ENCODE results near the gene ITGAE.

Gene ITGAE

DNA sequence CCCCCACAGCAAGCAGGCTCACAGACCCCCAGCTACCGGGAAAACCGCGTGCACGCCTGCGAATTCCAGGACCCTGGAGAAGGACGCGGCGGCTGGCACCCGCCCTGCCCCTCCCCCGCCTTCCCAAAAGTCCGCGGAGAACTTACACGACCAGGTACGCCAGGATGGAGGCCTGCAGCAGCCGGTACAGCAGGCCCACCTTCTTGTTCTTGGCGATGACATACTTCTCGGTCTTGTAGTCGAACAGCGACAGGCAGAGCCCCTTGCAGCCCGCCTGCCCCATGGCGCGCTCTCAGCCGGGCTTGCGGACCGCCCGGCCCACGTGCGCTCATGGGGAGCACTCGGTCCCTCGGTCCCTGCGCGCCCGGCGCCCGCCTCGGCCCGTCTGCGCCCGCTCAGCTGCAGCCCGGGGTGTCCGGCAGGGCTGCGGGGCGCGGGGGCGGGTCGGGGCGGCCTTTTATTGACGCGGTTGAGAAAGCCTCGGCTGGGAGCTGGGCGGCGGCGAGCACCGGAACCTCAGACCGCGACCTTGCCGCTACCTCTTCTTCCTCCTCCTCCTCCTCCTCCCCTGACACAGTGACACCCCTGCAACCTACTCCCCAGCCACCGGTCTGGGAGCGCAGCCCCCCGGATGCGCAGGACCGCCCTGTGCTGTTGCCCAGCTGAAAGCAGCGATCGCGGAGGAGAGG lies 105.1 kb downstream of the ITGAE start, which contains the start of gene P2RX5:
Gene P2RX5, minus strand, starts transcription at position 433 of the 689 bp plus-strand sequence. Its CDS starts 150 bp downstream, at position 283.
- Histone ChIP-seq H3K79me2 (ENCODE audit: low read length) (peaks cover 47% of the 10 kb centered on the region), H3K9ac (ENCODE audit: low read length) (peak within 1 kb of the TSS; percentile 77), H3K4me1 (ENCODE audit: low read length) (0 out of 2 replicates have a peak, but pooled peaks cover 3% of the 10 kb centered on the region), H3K27ac (ENCODE audit: low read length) (peak within 1 kb of the TSS; percentile 35; the same call in 1 of the 2 replicates), H3K36me3 (replicated peaks; ENCODE audit: insufficient read depth, low read length) (no peaks in the 10 kb centered on the region), H3F3A (ENCODE audit: insufficient read depth, low read length) (no peaks in the 10 kb centered on the region), H4K20me1 (ENCODE audit: insufficient read depth, low read length) (no peaks in the 10 kb centered on the region), H3K9me3 (replicated peaks; ENCODE audit: insufficient read depth, low read length) (no peaks in the 10 kb centered on the region), H3K4me3 (ENCODE audit: low read length) (peak within 1 kb of the TSS; percentile 95), H3K9me2 (replicated peaks; ENCODE audit: insufficient read depth, low read length) (no peaks in the 10 kb centered on the region), H3K27me3 (replicated peaks; ENCODE audit: insufficient read depth, low read length) (no peaks in the 10 kb centered on the region), H2AFZ (ENCODE audit: low read length) (peak within 1 kb of the TSS; percentile 85), H3K4me2 (ENCODE audit: low read depth, low read length) (peak within 1 kb of the TSS; percentile 94)
- DNase-seq: peak; percentile 65
- TF ChIP-seq EZH2 (optimal IDR thresholded peaks at IDR 0.05; ENCODE audit: low read depth, low read length) (no peak), EZH2phosphoT487 (IDR thresholded peaks at IDR 0.05; ENCODE audit: low read length) (no peak)
- TF ChIP-seq, protein P1, sequence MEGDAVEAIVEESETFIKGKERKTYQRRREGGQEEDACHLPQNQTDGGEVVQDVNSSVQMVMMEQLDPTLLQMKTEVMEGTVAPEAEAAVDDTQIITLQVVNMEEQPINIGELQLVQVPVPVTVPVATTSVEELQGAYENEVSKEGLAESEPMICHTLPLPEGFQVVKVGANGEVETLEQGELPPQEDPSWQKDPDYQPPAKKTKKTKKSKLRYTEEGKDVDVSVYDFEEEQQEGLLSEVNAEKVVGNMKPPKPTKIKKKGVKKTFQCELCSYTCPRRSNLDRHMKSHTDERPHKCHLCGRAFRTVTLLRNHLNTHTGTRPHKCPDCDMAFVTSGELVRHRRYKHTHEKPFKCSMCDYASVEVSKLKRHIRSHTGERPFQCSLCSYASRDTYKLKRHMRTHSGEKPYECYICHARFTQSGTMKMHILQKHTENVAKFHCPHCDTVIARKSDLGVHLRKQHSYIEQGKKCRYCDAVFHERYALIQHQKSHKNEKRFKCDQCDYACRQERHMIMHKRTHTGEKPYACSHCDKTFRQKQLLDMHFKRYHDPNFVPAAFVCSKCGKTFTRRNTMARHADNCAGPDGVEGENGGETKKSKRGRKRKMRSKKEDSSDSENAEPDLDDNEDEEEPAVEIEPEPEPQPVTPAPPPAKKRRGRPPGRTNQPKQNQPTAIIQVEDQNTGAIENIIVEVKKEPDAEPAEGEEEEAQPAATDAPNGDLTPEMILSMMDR (IDR thresholded peaks at IDR 0.05; ENCODE audit: low read length): no peak

DNA sequence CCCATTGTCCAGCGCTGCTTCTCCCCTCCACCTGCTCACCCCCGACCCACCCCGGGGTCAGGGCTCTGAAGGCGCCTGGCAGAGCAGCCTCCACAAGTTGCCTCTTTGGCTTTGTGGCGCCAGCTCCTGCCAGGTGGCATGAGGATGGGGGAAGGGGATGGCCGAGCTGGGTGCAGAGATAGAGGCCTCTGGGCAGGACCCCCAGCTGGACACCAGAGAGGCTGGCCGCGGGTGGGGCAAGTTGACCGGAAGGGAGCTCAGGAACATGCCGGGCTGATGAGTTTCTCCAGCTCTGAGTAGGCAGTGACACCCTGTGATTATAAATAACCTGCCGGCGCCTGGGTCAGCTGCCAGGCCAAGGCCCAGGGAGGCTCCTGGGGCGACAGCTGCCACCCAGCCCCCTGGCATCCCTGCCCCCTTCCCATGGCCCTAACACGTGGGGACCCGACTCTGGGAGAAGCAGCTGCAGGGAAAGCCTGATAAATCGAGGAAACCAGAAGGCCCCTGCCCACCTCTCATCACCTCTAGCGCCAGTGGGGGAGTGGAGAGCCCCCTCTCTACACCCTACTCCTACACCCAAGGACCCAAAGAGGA lies 105.8 kb downstream of the ITGAE start:
- H3K27me3 ChIP-seq (replicated peaks; ENCODE audit: insufficient read depth, low read length): no peaks in the 10 kb centered on the region
- peaks cover 49% of the 10 kb centered on the region for H3K79me2 ChIP-seq (ENCODE audit: low read length)
- no peaks in the 10 kb centered on the region for H3F3A ChIP-seq (ENCODE audit: insufficient read depth, low read length)
- H3K4me1 ChIP-seq (ENCODE audit: low read length): 0 out of 2 replicates have a peak, but pooled peaks cover 3% of the 10 kb centered on the region
- peak overlapping the region; percentile 80 for H2AFZ ChIP-seq (ENCODE audit: low read length)
- peak; percentile 24 for DNase-seq
- peak overlapping the region; percentile 35; the same call in 1 of the 2 replicates for H3K27ac ChIP-seq (ENCODE audit: low read length)
- H3K9me3 ChIP-seq (replicated peaks; ENCODE audit: insufficient read depth, low read length): no peaks in the 10 kb centered on the region
- no peaks in the 10 kb centered on the region for H3K9me2 ChIP-seq (replicated peaks; ENCODE audit: insufficient read depth, low read length)
- H3K36me3 ChIP-seq (replicated peaks; ENCODE audit: insufficient read depth, low read length): no peaks in the 10 kb centered on the region
- peak overlapping the region; percentile 95 for H3K4me3 ChIP-seq (ENCODE audit: low read length)
- H3K4me2 ChIP-seq (ENCODE audit: low read depth, low read length): peak overlapping the region; percentile 94
- no peaks in the 10 kb centered on the region for H4K20me1 ChIP-seq (ENCODE audit: insufficient read depth, low read length)
- TF ChIP-seq EZH2 (optimal IDR thresholded peaks at IDR 0.05; ENCODE audit: low read depth, low read length): no peak
- TF ChIP-seq, protein P1 (IDR thresholded peaks at IDR 0.05; ENCODE audit: low read length): no peak
- no peak for TF ChIP-seq EZH2phosphoT487 (IDR thresholded peaks at IDR 0.05; ENCODE audit: low read length)
- peak overlapping the region; percentile 77 for H3K9ac ChIP-seq (ENCODE audit: low read length)

DNA sequence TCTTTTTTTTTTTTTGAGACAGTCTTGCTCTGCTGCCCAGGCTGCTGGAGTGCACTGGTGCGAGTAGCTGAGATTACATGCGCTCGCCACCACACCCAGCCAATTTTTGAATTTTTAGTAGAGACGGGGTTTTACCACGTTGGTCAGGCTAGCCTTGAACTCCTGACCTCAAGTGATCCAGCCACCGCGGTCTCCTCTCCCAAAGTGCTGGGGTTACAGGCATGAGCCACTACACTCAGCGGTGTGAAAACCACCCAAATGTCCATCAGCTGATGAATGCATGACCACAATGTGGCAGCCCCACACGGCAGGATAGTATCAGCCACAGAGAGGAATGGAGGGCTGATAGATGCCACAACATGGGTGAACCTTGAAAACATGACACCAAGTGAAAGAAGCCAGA lies 107.2 kb downstream of the ITGAE start:
- Histone ChIP-seq H3K9me2 (replicated peaks; ENCODE audit: insufficient read depth, low read length) (no peaks in the 10 kb centered on the region), H3F3A (ENCODE audit: insufficient read depth, low read length) (no peaks in the 10 kb centered on the region), H3K27ac (ENCODE audit: low read length) (no peak overlapping the region), H3K4me1 (ENCODE audit: low read length) (0 out of 2 replicates have a peak, but pooled peaks cover 3% of the 10 kb centered on the region), H3K4me2 (ENCODE audit: low read depth, low read length) (peak overlapping the region; percentile 94; the same call in 1 of the 2 replicates), H2AFZ (ENCODE audit: low read length) (no peak overlapping the region), H3K79me2 (ENCODE audit: low read length) (peaks cover 49% of the 10 kb centered on the region), H3K9ac (ENCODE audit: low read length) (no peak overlapping the region), H3K9me3 (replicated peaks; ENCODE audit: insufficient read depth, low read length) (no peaks in the 10 kb centered on the region), H4K20me1 (ENCODE audit: insufficient read depth, low read length) (no peaks in the 10 kb centered on the region), H3K27me3 (replicated peaks; ENCODE audit: insufficient read depth, low read length) (no peaks in the 10 kb centered on the region), H3K36me3 (replicated peaks; ENCODE audit: insufficient read depth, low read length) (no peaks in the 10 kb centered on the region), H3K4me3 (ENCODE audit: low read length) (no peak overlapping the region)
- TF ChIP-seq EZH2phosphoT487 (IDR thresholded peaks at IDR 0.05; ENCODE audit: low read length) (no peak), EZH2 (optimal IDR thresholded peaks at IDR 0.05; ENCODE audit: low read depth, low read length) (no peak)
- TF ChIP-seq, protein P1 (IDR thresholded peaks at IDR 0.05; ENCODE audit: low read length): no peak
- peak; percentile 24 for DNase-seq
